Keratinocyte (primary cell): ENCODE data around the gene BICD1. TPM values are rescaled to one million over a fixed set of nuclear protein-coding genes. Genes with fewer than 3 reads are reported as not detected.

Source experiments
- DNase-seq: peaks from one replicate; pipeline ENCODE4 v3.0.0-alpha.2; 2011; ENCODE audit warnings: low read depth, missing footprints, low spot score
- FAIRE-seq: peaks from 2 replicates; lab custom pipeline; 2011; peaks lifted over from hg19 to GRCh38; lab: Jason Lieb, UNC
- H2AFZ ChIP-seq: 2 replicates; pipeline ENCODE4 v1.6.0; 2012; ENCODE audit warnings: low read length, control low read depth, inconsistent platforms; ENCODE audit not compliant: control insufficient read depth
- H3K27ac ChIP-seq: 2 replicates; pipeline ENCODE4 v1.5.1; 2011; ENCODE audit warnings: low read length; ENCODE audit not compliant: control insufficient read depth, insufficient read depth
- H3K27me3 ChIP-seq: 3 replicates; pipeline ENCODE4 v1.6.0; 2011; ENCODE audit warnings: low read length; ENCODE audit not compliant: control insufficient read depth, insufficient read depth; ENCODE audit errors: extremely low read depth
- H3K36me3 ChIP-seq, 2 experiments: 2 replicates in 1 of 2; 3 replicates in 1 of 2; pipeline ENCODE4 v1.5.1; 2011; ENCODE audit warnings: low read length in 2 of 2, mild to moderate bottlenecking in 1 of 2; ENCODE audit not compliant: control insufficient read depth in 2 of 2, insufficient read depth in 2 of 2; ENCODE audit errors: extremely low read depth in 1 of 2
- H3K4me1 ChIP-seq: 3 replicates; pipeline ENCODE4 v1.5.1; 2011; ENCODE audit warnings: low read length; ENCODE audit not compliant: control insufficient read depth, insufficient read depth; ENCODE audit errors: extremely low read depth
- H3K4me2 ChIP-seq: 3 replicates; pipeline ENCODE4 v1.6.0; 2011; ENCODE audit warnings: low read depth, low read length; ENCODE audit not compliant: control insufficient read depth, insufficient read depth; ENCODE audit errors: extremely low read depth
- H3K4me3 ChIP-seq, 3 experiments: fragments of 200-600 bp in 1 of 3; sonication (generic) in 1 of 3; 2 replicates in 2 of 3; 3 replicates in 1 of 3; pipeline ENCODE4 v1.5.1; 2011 to 2016; ENCODE audit warnings: low read length in 3 of 3, mild to moderate bottlenecking in 3 of 3, control low read depth in 2 of 3, inconsistent platforms in 1 of 3, low read depth in 1 of 3, mixed read lengths in 1 of 3, mixed run types in 1 of 3, moderate library complexity in 1 of 3; ENCODE audit not compliant: control insufficient read depth in 2 of 3, insufficient read depth in 2 of 3; ENCODE audit errors: extremely low read depth in 1 of 3
- H3K79me2 ChIP-seq: 2 replicates; pipeline ENCODE4 v1.6.0; 2012; ENCODE audit warnings: low read length; ENCODE audit not compliant: control insufficient read depth, insufficient read depth
- H3K9ac ChIP-seq: 3 replicates; pipeline ENCODE4 v1.6.0; 2011; ENCODE audit warnings: low read length; ENCODE audit not compliant: control insufficient read depth, insufficient read depth; ENCODE audit errors: extremely low read depth
- H3K9me1 ChIP-seq: 3 replicates; pipeline ENCODE4 v1.6.0; 2011; ENCODE audit warnings: low read length; ENCODE audit not compliant: control insufficient read depth, insufficient read depth; ENCODE audit errors: extremely low read depth
- H3K9me3 ChIP-seq: 2 replicates; pipeline ENCODE4 v1.5.1; 2012; ENCODE audit warnings: low read depth, low read length; ENCODE audit not compliant: control insufficient read depth
- H4K20me1 ChIP-seq: 3 replicates; pipeline ENCODE4 v1.6.0; 2011; ENCODE audit warnings: low read length; ENCODE audit not compliant: control insufficient read depth, insufficient read depth; ENCODE audit errors: extremely low read depth
- CTCF ChIP-seq, 3 experiments: IDR thresholded peaks in 1 of 3; conservative IDR thresholded peaks in 1 of 3; optimal IDR thresholded peaks in 1 of 3; 2 replicates in 2 of 3; 3 replicates in 1 of 3; pipeline versions ENCODE3 to v1.5.1; 2011; ENCODE audit warnings: low read length in 3 of 3, mild to moderate bottlenecking in 3 of 3, moderate library complexity in 2 of 3, control low read depth in 1 of 3, inconsistent platforms in 1 of 3; ENCODE audit not compliant: insufficient read depth in 2 of 3; ENCODE audit errors: extremely low read depth in 1 of 3
- EZH2 ChIP-seq: IDR thresholded peaks from one replicate; pipeline ENCODE4 v1.6.1; 2012; ENCODE audit warnings: inconsistent platforms, mild to moderate bottlenecking, low read length, moderate library complexity
- dilution Hi-C: fragments of 300-500 bp; cut with MboI; formaldehyde crosslinking; loops from one replicate; pipeline ENCODE4 v1.7.0; 2020; ENCODE audit warnings: low sequenced_read_pairs; ENCODE audit not compliant: extremely low pct_ligation_motif_present
- polyA plus RNA-seq, 5 experiments: library from polyadenylated mRNA; depleted of rRNA in 3 of 5; stranded (reverse) in 3 of 5; stranded (forward) in 1 of 5; unstranded in 1 of 5; fragments of >200 nt; gene quantifications; 1 replicate in 1 of 5; 2 replicates in 3 of 5; 3 replicates in 1 of 5; pipeline versions ENCODE4 v1.2.1 to v1.2.3, GENCODE V29; 2011 to 2012; ENCODE audit warnings: missing spikeins in 2 of 5, low read depth in 1 of 5, low replicate concordance in 1 of 5

BICD1 gene
- polyA plus RNA-seq, 1 donor (not counting 4 experiments of a cell fraction or from before 2014, with no cell fraction given), result 10.2 TPM

- no peak overlapping the region for H3K4me3 ChIP-seq
- dilution Hi-C loops, result no loop called here
- no peak overlapping the region for H3K9ac ChIP-seq
- H3K9me3 ChIP-seq, result no peaks in the 10 kb centered on the region
- TF ChIP-seq EZH2, result no peak
- no peak for TF ChIP-seq CTCF (optimal IDR thresholded peaks at IDR 0.05 in 1 of 3, IDR thresholded peaks at IDR 0.05 in 1 of 3, conservative IDR thresholded peaks at IDR 0.05 in 1 of 3; ENCODE audit: extremely low read depth in 1 of 3, insufficient read depth in 2 of 3, low read length in 3 of 3)
- no peak overlapping the region for H2AFZ ChIP-seq
- H3K4me2 ChIP-seq, result no peak overlapping the region
- H4K20me1 ChIP-seq, result no peaks in the 10 kb centered on the region
- H3K4me1 ChIP-seq, result no peaks in the 10 kb centered on the region
- no peak for DNase-seq
- H3K79me2 ChIP-seq, result no peaks in the 10 kb centered on the region
- no peak overlapping the region for H3K27ac ChIP-seq
- no peaks in the 10 kb centered on the region for H3K9me1 ChIP-seq
- no peak for FAIRE-seq
- H3K27me3 ChIP-seq, result no peaks in the 10 kb centered on the region
- H3K36me3 ChIP-seq, result peaks cover 2 to 4% of the 10 kb centered on the region in 2 experiments
Observed at GRCh38 chr12:32307326-32307725, 200.7 kb downstream of the BICD1 start.

DNA sequence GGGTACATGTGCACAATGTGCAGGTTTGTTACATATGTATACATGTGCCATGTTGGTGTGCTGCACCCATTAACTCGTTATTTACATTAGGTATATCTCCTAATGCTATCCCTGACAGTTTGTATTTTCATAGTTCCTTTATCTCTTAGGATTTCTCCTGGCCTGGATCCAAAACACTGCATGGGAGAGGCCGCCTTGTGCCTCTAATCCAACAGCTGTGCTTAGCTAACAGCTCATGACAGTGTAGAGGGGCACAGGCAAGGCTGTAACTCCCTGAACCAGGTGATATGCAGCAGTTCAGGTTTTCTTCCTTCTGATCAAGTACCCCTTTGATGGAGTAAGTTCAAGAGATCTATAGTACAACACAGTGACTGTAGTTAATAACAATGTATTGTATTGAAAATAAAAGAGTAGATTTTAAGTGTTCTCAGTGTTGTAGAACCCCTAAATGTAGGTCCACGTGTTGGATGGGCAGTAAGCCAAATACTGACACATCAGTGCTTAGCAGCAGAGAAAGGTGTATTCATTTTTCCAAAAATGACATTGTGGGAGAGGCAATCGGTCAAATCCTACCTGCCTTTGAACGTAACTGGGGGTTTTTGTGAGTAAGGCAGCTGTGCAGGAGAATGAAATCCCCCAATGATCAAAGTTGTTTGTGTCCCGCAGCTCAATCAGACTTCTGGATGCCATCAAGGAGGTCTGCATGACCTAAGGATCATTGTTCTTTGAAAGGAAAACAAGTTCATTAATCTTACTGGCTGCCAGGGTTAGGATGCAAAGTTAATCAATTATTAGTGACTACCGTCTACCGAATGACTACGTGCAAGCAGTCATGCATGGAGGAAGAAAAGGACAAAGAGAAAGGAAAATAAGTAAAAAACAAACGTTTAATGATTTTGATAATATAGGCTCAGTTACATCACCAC, 203.4 kb downstream of the BICD1 start:
- Histone ChIP-seq H3K36me3 (peaks cover 2 to 4% of the 10 kb centered on the region in 2 experiments), H3K4me3 (no peak overlapping the region), H3K9ac (no peak overlapping the region), H3K79me2 (no peaks in the 10 kb centered on the region), H3K9me3 (no peaks in the 10 kb centered on the region), H3K27me3 (no peaks in the 10 kb centered on the region), H3K27ac (no peak overlapping the region), H3K4me1 (no peaks in the 10 kb centered on the region), H4K20me1 (no peaks in the 10 kb centered on the region), H3K9me1 (no peaks in the 10 kb centered on the region), H2AFZ (no peak overlapping the region), H3K4me2 (no peak overlapping the region)
- no peak for TF ChIP-seq CTCF (optimal IDR thresholded peaks at IDR 0.05 in 1 of 3, IDR thresholded peaks at IDR 0.05 in 1 of 3, conservative IDR thresholded peaks at IDR 0.05 in 1 of 3; ENCODE audit: extremely low read depth in 1 of 3, insufficient read depth in 2 of 3, low read length in 3 of 3)
- no peak for TF ChIP-seq EZH2
- dilution Hi-C loops, result no loop called here
- DNase-seq, result no peak
- no peak for FAIRE-seq
